ENCODE results near the gene PPP3CA.

Gene PPP3CA

DNA sequence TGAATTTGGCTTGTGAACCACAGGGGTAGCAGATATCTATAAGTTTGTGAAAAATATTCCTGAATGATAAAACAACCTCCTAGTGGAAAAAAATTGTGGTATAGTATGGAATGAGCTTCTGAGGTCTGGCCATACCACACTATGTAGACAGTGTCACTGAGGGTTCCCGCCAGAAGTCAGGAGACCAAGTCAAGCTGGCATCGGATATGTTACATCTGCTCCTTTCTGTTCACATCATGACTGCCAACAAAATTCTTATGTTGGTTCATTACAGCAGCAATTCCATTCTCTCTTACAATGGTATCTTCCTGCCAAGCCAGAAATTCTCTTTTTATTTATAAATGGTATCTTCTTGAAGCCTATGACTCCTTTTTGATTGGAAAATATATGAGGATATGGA lies 273.0 kb downstream of the PPP3CA start:
- H3K27ac ChIP-seq, result no peak overlapping the region
- no peak overlapping the region for H3K9ac ChIP-seq (ENCODE audit: insufficient read length)
- no peak for TF ChIP-seq POLR2AphosphoS5 (IDR thresholded peaks at IDR 0.05; ENCODE audit: borderline replicate concordance, low read depth, low read length)
- no peaks in the 10 kb centered on the region for H3K36me3 ChIP-seq (ENCODE audit: insufficient read depth, low read length)
- no peaks in the 10 kb centered on the region for H3K9me3 ChIP-seq (ENCODE audit: low read depth, low read length)
- H3K4me3 ChIP-seq, result no peak overlapping the region
- no peak for DNase-seq (ENCODE audit: low read depth, low spot score)

DNA sequence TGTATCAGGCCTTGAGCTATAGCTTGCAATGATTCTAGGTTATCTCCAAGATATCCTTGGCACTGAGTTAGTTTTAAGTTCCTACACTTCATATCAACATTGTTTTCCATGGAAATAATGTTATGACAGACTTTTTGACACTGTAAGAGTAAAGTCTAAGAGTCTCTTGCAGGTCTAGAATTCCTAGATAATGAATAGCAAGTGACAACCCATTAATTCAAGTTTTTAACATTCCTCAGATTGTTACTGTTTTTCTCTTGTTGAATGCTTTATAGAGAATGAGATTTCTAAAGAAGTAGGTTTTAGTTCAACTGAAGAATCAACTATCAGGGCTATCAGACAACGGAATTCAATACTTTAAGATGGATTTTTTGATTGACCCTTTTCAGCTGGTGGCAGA lies 276.1 kb downstream of the PPP3CA start:
- H3K9ac ChIP-seq (ENCODE audit: insufficient read length), result no peak overlapping the region
- TF ChIP-seq EZH2 (IDR thresholded peaks at IDR 0.05) (no peak), FOXP2 (optimal IDR thresholded peaks at IDR 0.05; ENCODE audit: control extremely low read depth, extremely low read length, insufficient read depth) (no peak), POLR2AphosphoS5 (IDR thresholded peaks at IDR 0.05; ENCODE audit: borderline replicate concordance, low read depth, low read length) (no peak)

DNA sequence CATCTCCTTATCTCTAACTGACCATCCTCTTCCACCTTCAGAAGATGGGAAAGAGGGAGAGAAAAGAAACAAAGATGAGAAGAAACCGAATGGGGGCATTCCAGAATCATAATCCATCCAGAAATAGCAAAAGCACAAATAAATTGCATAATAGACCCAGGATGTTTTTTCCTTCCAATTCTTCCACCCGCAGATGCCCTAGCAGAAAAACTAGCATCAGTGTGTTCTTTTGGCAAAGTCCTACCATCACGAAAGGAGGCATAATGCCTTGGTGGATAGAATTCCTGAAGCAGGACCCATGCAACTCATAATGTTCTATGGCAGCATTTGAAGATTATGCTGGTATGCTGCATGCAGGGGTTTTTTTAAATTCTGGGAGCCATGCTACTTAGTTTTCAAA lies 279.2 kb downstream of the PPP3CA start:
- no peak overlapping the region for H3K27ac ChIP-seq
- H3K9ac ChIP-seq (ENCODE audit: insufficient read length), result no peak overlapping the region
- no peaks in the 10 kb centered on the region for H3K36me3 ChIP-seq (ENCODE audit: insufficient read depth, low read length)
- no peaks in the 10 kb centered on the region for H3K9me3 ChIP-seq (ENCODE audit: low read depth, low read length)
- no peak for TF ChIP-seq POLR2AphosphoS5 (IDR thresholded peaks at IDR 0.05; ENCODE audit: borderline replicate concordance, low read depth, low read length)
- TF ChIP-seq EZH2 (IDR thresholded peaks at IDR 0.05), result no peak
- TF ChIP-seq FOXP2 (optimal IDR thresholded peaks at IDR 0.05; ENCODE audit: control extremely low read depth, extremely low read length, insufficient read depth), result no peak
- DNase-seq (ENCODE audit: low read depth, low spot score), result no peak
- no peak overlapping the region for H3K4me3 ChIP-seq

More for the DNA sequence above, 276.1 kb downstream of the PPP3CA start:
- H3K36me3 ChIP-seq (ENCODE audit: insufficient read depth, low read length), result no peaks in the 10 kb centered on the region
- no peak overlapping the region for H3K27ac ChIP-seq
- H3K9me3 ChIP-seq (ENCODE audit: low read depth, low read length), result no peaks in the 10 kb centered on the region
- no peak for DNase-seq (ENCODE audit: low read depth, low spot score)
- no peak overlapping the region for H3K4me3 ChIP-seq

DNA sequence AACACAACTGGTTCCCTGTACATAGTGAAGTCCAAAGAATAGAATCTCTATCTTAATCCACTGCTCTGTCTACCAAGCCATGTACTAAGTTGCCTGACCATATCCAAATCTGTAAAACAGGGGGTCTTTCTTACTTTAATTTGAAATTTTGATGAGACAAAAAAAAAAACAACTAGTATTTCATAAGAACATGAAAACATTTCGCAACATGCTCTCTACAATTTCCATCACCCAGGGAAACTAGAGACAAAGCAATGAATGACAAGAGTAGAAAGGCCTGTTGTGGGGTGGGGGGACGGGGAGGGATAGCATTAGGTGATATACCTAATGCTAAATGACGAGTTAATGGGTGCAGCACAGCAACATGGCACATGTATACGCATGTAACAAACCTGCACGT lies 279.9 kb downstream of the PPP3CA start:
- no peak for TF ChIP-seq POLR2AphosphoS5 (IDR thresholded peaks at IDR 0.05; ENCODE audit: borderline replicate concordance, low read depth, low read length)
- TF ChIP-seq FOXP2 (optimal IDR thresholded peaks at IDR 0.05; ENCODE audit: control extremely low read depth, extremely low read length, insufficient read depth), result no peak
- no peak for TF ChIP-seq EZH2 (IDR thresholded peaks at IDR 0.05)
- Histone ChIP-seq H3K9me3 (ENCODE audit: low read depth, low read length) (no peaks in the 10 kb centered on the region), H3K9ac (ENCODE audit: insufficient read length) (no peak overlapping the region), H3K36me3 (ENCODE audit: insufficient read depth, low read length) (no peaks in the 10 kb centered on the region), H3K27ac (no peak overlapping the region), H3K4me3 (no peak overlapping the region)
- DNase-seq (ENCODE audit: low read depth, low spot score), result no peak

DNA sequence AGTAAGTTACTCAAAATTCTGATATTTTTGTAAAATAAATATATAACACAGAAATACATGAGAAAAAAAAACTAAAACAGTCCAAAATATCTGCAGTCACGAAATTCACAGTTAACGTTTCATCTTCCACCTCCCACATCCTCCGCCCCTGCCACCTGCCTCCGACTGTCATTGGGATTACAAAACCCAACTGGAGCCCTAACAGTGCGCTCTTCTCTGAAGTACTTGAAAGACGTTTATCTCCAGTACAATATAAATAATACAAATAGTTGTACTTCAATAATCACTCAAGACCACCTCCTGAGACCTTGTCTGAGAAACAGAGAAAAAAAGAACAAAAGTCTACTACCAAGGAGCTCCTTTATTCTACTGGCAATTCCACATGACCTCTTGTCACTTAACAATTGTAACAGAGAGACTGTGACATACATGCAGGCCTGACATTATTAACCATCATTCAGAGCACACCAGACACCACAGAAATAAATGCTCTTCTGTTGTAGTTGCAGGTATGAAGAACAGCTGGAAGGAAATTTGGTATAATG lies 280.6 kb downstream of the PPP3CA start:
- no peaks in the 10 kb centered on the region for H3K36me3 ChIP-seq (ENCODE audit: insufficient read depth, low read length)
- no peak overlapping the region for H3K4me3 ChIP-seq
- no peaks in the 10 kb centered on the region for H3K9me3 ChIP-seq (ENCODE audit: low read depth, low read length)
- DNase-seq (ENCODE audit: low read depth, low spot score), result no peak
- TF ChIP-seq FOXP2 (optimal IDR thresholded peaks at IDR 0.05; ENCODE audit: control extremely low read depth, extremely low read length, insufficient read depth), result no peak
- TF ChIP-seq EZH2 (IDR thresholded peaks at IDR 0.05), result no peak
- no peak for TF ChIP-seq POLR2AphosphoS5 (IDR thresholded peaks at IDR 0.05; ENCODE audit: borderline replicate concordance, low read depth, low read length)
- no peak overlapping the region for H3K27ac ChIP-seq
- no peak overlapping the region for H3K9ac ChIP-seq (ENCODE audit: insufficient read length)

DNA sequence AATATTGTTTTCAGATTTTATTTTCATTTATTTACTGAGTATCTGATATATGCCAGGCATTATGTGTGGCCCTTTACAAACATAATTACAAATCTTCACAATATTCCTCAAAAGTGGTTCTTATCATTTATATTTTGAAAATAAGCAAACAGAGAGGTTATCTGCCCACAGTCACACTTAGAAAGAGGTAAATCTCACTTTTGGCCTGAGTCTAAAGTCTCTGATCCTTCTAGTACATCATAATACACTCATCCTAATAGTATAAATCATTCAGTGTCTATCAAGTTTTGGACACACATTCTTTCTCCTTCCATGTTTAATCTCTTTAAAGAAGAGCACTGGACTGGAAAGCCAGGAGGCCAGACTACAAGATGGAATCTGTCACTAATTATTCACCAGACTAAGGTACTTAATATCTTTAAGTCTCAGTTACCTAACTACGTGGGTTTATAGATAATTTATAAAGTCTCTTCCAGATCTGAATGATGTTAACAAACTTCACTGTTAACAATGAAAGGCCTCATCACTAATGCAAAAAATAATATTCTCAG lies 281.3 kb downstream of the PPP3CA start:
- TF ChIP-seq FOXP2 (optimal IDR thresholded peaks at IDR 0.05; ENCODE audit: control extremely low read depth, extremely low read length, insufficient read depth) (no peak), EZH2 (IDR thresholded peaks at IDR 0.05) (no peak)
- no peak for DNase-seq (ENCODE audit: low read depth, low spot score)
- Histone ChIP-seq H3K9me3 (ENCODE audit: low read depth, low read length) (no peaks in the 10 kb centered on the region), H3K36me3 (ENCODE audit: insufficient read depth, low read length) (no peaks in the 10 kb centered on the region), H3K9ac (ENCODE audit: insufficient read length) (no peak overlapping the region), H3K4me3 (no peak overlapping the region), H3K27ac (no peak overlapping the region)

DNA sequence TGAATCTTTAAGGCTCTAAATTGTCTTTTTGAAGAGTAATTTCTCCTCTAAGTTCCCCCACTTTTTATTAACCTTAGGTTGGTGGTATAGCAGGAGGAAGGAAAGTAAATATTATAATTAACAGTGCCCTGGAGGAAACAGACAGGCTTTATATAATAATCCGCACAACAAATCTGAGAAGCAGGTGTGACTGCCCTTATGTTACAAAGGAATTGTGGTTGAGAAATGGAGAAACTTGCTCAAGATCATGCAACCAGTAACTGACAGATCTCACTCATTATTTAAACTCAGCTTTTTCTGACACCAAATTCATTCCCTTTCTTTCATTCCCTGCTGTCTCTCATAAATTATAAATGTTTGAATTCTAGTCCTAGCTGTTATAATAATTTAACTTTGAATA lies 282.0 kb downstream of the PPP3CA start:
- Histone ChIP-seq H3K36me3 (ENCODE audit: insufficient read depth, low read length) (no peaks in the 10 kb centered on the region), H3K27ac (no peak overlapping the region), H3K4me3 (no peak overlapping the region)

DNA sequence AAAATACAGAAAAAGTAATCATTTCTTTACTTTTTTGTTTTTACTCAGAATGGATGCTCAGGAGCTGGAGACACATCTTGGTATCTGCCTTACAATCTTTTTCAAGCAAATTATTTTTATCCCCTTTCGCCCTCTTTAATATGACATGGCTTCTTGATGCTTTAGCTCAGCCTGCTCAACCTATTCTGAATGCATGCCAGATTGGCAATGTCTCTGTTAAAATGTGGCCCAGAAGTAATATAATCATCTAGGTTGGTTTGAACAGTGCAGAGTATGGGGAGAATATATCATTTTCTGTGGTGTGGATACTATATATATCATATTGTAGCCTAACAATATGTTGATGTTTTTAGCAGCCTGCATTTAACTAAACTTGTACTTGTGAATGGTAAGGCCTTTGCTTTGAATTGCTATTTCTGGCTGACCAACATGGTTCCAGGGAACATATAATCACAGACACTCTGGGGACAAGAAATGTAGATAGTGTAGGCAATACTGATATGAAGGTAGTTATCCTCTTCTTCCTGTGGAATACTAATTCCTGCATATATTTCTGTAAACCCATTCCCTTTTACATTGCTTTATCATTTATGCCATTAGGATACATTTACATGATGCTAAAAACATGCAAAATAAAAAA lies 282.7 kb downstream of the PPP3CA start:
- no peaks in the 10 kb centered on the region for H3K36me3 ChIP-seq (ENCODE audit: insufficient read depth, low read length)
- H3K9ac ChIP-seq (ENCODE audit: insufficient read length), result no peak overlapping the region
- H3K9me3 ChIP-seq (ENCODE audit: low read depth, low read length), result no peaks in the 10 kb centered on the region
- no peak for DNase-seq (ENCODE audit: low read depth, low spot score)
- TF ChIP-seq POLR2AphosphoS5 (IDR thresholded peaks at IDR 0.05; ENCODE audit: borderline replicate concordance, low read depth, low read length) (no peak), FOXP2 (optimal IDR thresholded peaks at IDR 0.05; ENCODE audit: control extremely low read depth, extremely low read length, insufficient read depth) (no peak), EZH2 (IDR thresholded peaks at IDR 0.05) (no peak)
- H3K27ac ChIP-seq, result no peak overlapping the region
- no peak overlapping the region for H3K4me3 ChIP-seq

More for the DNA sequence above, 282.0 kb downstream of the PPP3CA start:
- no peaks in the 10 kb centered on the region for H3K9me3 ChIP-seq (ENCODE audit: low read depth, low read length)
- TF ChIP-seq EZH2 (IDR thresholded peaks at IDR 0.05) (no peak), FOXP2 (optimal IDR thresholded peaks at IDR 0.05; ENCODE audit: control extremely low read depth, extremely low read length, insufficient read depth) (no peak), POLR2AphosphoS5 (IDR thresholded peaks at IDR 0.05; ENCODE audit: borderline replicate concordance, low read depth, low read length) (no peak)
- no peak overlapping the region for H3K9ac ChIP-seq (ENCODE audit: insufficient read length)
- no peak for DNase-seq (ENCODE audit: low read depth, low spot score)

DNA sequence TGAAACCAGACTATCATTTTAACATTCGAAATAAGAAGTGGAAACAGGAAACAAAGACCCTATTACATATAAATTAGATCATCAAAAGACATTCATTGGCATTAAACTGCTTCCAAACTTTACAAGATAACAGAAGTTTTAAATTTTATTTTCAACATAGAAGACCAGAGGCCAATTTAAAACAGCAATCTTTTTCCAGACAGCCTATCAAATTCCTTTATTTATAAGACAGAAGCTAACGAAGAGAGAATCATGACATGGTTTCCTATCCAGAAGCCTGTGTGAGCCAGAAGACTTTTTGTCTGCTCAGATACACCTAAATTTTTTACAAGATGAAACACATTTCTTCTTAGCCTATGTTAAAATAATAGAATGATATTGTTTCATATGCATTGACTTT lies 291.9 kb downstream of the PPP3CA start:
- H3K36me3 ChIP-seq (ENCODE audit: insufficient read depth, low read length), result no peaks in the 10 kb centered on the region
- peak overlapping the region; percentile 0 for H3K9ac ChIP-seq (ENCODE audit: insufficient read length)
- no peak for TF ChIP-seq FOXP2 (optimal IDR thresholded peaks at IDR 0.05; ENCODE audit: control extremely low read depth, extremely low read length, insufficient read depth)
- TF ChIP-seq EZH2 (IDR thresholded peaks at IDR 0.05), result no peak
- no peak; the same call in 1 of the 2 replicates for TF ChIP-seq POLR2AphosphoS5 (IDR thresholded peaks at IDR 0.05; ENCODE audit: borderline replicate concordance, low read depth, low read length)
- H3K27ac ChIP-seq, result peak overlapping the region; percentile 70
- no peaks in the 10 kb centered on the region for H3K9me3 ChIP-seq (ENCODE audit: low read depth, low read length)
- peak overlapping the region; percentile 23 for H3K4me3 ChIP-seq
- DNase-seq (ENCODE audit: low read depth, low spot score), result no peak

Data from SK-N-MC (cell line).